Hippocampal formation (tissue), 2 donors: ENCODE measurements around the gene FLT1.

Experiments used
- DNase-seq, 2 donors: peaks; one replicate each; lab custom pipeline; 2025; lab: John Stamatoyannopoulos, UW

FLT1 gene

DNA sequence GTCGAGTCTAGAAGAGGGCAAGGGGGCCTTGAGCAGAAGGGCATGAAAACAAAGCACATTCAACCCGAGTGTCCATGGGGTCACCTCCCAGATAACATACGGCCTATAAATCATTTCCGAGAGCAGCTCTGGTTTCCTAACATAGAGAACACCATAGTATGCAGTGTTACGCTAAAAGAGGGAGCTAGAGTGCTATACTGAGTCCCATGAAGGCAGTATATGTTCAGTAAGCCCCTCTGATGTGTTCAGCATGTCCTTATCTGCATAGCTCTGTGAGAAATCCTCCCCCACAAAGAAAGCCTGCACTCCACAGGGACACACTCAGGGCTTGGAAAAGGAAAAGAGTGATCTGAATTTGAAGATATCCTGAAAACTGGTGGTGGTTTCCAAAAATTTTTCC is 175.4 kb downstream of the FLT1 start:
- no peak for DNase-seq

DNA sequence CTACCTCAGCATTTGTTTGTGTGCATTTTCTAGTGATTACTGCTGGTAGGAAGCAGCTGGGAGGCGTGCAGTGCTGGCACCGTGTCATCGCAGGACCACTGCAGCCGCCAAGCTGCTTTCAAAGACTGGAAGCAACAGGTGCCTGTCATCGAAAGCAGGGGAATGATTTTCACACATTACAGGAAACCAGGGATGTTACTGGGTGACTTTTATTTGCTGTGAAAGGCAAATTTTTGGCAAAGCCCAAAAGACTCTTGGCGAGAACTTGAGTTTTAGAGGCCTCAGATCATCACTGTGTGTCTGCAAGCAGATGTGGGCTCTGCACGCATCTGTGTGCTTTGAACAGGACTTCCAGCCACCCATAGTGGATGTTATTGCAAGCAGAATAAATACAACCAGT is 176.4 kb downstream of the FLT1 start:
- no peak for DNase-seq

DNA sequence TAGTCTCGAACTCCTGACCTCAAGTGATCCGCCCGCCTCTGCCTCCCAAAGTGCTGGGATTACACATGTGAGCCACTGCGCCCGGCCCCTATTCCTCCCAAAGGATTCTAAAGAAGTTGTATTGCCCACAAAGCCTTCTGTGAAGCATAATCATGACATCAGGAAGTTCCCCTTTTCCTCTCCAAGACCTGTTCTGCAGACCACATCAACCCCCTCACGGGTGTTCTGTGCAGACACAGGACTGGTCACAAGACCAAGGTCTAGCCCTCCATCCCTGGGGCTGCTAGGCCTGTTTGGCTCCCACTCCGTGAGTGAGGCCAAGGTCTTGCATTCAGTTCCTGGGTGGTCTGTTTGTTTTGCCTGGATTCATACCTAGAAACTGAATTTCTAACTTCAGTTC is 178.1 kb downstream of the FLT1 start:
- DNase-seq, result no peak

DNA sequence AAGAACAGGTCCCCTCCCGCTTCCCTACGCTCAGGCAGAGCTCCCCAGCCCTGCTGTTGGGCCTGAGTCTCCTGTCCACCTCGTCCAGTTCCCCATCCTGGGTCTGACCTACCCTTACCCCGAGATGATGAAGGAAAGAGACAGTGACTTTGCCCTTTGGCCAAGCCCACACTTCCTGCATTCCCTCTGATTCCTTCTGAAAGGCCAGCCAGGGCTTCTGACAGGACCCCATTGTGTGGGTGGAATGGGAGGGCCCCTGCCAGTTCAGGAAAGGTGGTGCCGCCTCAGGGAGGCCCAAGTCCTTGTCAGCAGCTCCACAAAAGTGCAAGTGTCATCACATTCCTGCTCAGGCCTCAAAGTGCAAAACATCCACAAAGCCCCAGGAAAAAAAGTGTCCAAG is 178.8 kb downstream of the FLT1 start:
- no peak for DNase-seq

DNA sequence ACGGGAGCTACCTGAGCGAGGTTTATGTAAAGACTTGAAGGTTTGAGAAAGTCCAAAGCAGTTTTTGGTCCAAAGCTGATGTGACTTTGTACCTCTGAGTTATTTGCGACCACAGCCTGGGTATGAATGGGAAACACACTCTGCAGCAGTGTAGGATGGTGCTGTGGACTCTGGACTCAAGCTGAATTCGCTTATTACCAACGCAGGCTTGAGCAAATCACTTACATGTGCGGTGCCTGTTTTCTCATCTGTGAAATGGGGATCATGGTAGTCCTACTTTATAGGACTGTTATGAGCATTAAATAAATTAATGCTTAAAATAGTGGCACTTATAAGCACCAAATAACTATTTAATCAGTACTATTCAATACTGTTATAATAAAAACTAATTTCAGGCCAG is 180.0 kb downstream of the FLT1 start:
- DNase-seq, result no peak

DNA sequence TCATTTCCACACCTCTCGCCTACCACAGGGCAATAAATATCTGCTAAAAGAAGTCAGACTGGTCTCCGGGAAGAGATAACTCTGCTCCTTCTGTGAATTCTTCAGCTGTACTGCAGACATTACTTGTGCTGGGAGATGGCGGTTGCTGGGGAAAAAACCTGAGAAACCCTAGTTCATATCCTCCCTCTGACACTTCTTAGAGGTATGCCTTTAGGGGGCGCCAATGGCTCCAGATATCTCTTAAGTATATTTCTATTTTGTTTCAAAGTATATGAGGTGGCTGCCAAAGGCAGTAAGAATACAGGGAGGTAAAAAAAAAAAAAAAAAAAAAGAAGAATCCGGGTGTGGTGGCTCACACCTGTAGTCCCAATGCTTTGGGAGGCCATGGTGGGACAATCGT is 181.3 kb downstream of the FLT1 start:
- DNase-seq, result no peak

DNA sequence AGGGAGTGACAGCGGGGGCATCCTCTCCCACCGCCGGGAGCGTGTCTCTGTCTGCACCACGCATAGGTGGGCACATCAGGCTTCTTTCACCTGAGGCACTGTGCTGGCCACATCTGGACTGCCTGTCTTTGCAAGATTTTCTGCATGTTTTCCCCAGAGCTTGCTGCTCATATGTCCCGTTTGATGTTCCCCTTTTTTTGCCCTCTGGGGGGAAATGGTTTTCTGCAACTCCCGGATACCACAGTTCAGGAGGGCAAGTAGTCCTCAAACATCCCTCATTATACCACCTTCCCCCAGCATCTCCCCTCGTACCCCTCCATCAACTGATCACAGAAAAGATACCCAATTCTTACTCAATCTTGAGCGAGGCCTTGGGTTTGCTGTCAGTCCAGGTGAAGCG is 188.6 kb downstream of the FLT1 start:
- DNase-seq, result no peak

DNA sequence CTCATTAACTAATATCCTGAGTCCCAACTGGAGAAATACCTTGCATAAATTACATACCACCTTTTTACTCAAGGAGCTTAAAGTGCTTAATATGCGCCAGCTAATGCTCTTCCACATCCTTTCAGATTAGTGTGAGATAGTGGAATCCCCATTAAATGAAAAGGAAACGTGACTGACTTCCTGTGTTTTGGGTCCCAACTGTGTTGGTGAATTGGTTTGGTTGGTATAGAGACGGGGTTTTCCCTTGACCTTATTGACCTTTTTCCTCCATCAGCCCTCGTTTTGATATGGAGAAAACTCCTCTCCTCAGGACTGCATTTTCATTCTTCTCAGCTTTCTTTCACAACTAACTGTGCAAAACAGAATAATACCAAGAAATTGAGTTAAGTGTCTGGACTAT is 193.1 kb downstream of the FLT1 start:
- DNase-seq, result no peak

DNA sequence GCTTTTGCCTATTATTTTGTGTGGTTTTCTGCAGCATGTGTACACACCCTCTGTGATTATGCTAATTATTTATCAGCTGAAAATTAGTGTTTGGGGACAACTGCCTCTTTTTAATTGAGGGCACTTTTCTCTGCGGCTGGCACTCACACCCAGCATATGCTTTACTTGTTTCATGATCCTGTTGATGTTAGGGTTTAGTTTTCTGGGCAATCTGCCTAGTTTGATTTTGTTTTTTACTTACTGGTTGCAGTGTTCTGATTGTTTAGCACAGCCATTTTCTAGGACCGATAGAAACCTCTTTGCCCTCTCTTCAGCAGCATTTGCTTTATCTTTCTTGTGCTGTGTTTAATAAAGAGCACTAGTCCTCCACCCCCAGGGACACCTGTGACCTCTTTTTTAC is 195.0 kb downstream of the FLT1 start:
- no peak for DNase-seq

DNA sequence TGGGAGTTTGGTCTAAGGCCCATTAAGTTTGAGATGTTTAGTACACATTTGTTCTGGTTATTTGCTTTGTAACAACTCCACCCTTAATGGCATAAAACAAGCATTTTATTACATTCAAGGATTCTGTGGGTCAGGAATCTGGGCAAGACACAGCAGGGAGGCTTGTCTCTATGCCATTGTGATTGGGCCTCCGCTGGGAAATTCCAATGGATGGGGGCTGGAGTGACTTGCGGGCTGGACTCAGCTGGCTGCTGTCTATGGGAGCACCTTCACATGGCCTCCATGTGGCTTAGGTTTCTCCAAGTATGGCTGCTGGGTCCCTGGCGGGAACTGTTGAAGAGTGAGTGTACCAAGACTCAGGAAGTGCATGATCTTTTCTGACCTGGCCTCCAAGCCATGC is 197.6 kb downstream of the FLT1 start:
- DNase-seq, result no peak

DNA sequence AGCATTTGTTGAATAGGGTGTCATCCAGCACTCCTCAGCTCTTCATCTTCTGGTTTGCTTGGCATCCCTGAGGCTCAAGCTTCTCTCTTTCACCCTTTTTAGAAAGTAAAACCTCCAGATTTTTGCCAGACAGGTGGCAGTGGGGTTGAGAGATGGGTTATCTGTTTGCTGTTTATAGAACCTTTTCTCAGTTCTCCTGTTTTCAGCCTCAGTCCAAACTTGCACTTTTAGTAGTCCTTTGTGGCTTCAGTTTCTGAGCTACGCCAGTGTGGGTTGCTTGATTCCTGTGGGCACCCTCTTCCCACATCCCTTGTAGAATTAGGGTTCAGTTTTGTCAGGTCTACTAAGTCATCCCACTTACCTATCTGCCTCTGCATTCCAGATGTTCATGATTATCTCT is 208.7 kb downstream of the FLT1 start:
- no peak for DNase-seq

DNA sequence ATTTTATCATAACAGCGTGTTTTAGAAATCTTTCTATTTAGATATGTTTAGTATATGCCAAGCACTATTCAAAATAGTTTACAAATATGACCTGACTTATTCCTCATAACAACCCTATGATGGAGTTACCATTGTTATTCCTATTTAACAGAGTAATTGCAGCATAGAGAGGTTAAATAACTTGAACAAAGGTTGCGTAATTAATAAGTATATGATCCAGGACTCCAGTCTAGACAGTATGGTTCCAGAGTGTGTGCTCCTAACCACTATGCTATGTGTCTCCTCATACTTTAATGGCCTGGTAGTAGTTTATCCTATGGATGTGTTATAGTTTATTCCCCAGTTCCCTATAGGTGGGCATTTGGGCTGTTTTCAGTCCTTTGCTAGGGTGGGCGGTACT is 211.3 kb downstream of the FLT1 start:
- DNase-seq, result no peak

DNA sequence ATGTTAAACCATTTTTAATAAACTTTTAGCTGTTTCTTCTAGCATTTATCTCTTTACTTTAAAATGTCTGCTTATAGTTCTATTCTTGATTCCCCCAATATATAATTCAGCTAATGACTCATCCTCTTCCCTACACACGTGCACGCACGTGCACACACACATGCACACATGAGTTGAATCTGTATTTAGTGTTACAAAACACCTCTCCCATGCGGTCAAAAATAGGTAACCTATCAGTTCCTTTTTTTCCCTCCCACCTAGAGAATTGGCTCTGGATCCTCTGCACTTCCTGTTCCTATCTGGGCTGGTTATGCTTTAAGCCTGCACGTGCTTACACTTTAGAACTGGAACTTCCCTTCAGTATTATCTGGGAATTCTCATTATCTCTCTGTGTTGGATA is 212.5 kb downstream of the FLT1 start:
- DNase-seq, result no peak

DNA sequence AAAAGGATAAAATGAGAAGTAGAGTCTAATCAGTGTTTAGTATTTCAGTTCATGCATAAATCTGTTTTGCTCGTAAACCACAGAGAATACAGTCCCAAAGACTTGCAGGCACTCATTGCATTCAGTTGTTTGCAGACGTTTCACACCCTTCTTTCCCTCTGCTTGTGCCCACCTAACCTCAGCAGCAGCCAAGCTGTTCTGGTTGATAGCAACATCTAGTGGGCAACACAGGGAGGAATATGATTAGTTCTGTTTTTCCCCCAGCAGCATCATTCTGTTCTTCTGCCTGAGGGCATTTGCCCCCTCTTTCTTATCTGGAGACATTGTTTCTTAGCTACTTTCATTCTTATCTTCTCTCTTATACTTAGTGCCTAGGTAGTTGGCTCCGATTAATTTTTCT is 221.0 kb downstream of the FLT1 start:
- DNase-seq, result no peak

DNA sequence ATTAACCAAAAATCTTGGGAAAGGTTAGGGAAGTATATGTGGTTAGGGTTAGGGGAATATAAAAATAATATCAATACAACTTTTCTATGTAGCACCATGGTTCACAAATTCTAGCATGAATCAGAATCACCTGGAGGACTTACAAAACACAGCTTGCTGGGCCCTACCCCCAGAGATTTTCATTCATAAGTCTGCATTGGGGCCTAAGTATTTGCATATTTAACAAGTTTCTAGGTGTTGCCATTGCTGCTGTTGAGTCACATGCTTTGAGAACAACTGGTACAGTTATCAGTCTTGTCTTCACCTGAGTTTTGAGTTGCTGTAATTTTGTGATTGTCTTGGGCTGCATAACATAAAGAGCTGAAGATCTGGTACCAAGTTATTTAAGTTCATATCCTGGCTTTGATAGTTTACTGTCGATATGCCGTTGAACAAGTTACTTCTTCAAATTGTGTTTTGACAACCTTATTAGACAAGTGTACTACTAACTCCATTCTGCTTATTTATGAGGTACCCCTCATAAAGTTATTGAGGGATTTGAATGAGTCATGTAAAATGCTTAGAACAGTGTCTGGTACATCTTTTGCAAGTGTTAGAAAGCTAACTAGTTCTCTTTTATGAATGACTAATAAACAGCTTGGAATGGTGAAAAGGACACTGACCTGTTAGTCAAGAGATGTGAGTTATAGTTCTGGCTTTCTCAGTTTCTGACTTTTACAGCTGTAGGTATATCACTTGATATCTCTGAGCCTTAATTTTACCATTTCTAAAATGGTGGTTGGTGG is 223.7 kb downstream of the FLT1 start:
- DNase-seq, result no peak

DNA sequence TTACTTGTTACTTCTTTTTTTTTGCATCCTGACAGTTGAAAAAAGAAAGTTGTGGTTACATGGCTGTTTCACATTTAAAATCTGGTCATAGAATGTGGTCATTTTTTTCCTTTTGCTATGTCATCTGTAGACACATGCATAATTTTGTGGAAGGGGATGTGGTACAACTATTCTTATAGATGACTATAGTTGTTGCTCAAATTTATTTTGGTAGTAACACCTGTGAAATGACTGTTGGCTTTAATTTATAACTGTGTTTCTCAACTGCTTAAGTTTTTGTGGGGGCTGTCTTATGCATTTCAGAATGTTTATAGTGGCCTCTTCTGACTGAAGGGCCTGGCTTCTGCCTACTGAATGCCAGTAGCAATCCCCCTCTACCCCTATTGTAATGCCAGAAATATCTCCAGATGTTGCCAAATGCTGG is 226.1 kb downstream of the FLT1 start:
- no peak for DNase-seq

DNA sequence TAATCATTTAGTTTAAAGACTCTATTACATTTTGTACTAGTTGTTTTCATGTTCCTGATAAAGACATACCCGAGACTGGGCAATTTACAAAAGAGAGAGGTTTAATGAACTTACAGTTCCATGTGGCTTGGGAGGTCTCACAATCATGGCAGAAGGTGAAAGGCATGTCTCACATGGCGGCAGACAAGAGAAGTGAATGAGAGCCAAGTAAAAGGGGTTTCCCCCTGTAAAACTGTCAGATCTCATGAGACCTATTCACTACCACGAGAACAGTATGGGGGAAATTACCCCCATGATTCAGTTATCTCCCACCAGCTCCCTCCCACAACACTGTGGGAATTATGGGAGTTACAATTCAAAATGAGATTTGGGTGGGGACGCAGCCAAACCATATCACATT is 227.4 kb downstream of the FLT1 start:
- DNase-seq, result no peak

DNA sequence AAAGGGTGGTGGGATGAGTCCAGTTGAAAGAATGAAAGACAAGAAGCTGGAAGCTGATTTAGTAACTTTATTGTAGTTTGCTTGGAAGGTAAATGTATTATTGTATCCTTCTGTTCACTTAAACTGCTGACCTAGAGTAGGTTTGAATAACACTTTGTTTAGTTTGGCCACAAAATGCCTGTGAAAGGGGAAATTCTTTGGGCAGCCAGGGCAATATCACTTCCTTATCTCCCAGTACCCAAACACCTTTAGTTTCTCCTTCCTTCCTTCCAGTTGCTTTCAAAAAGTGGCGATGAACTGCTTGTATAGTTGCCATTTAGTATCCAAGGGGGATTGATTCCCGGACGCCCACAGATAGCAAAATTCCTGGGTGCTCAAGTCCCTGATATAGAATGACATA is 236.5 kb downstream of the FLT1 start:
- DNase-seq, result no peak

DNA sequence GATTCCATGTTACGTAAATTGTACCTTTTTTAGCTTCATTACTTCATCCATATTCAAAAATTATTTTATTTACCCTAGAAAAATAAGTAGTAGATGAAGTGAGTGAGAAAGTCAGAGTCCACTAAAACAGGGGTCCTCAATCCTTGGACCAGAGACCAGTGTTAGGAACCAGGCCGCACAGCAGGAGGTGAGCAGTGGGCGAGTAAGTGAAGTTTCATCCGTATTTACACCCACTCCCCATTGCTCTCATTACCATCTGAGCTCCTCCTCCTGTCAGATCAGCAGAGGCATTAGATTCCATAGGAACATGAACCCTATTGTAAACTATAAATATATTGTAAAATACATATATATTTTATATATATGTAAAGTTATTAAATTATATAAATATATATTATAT is 237.6 kb downstream of the FLT1 start:
- no peak for DNase-seq

DNA sequence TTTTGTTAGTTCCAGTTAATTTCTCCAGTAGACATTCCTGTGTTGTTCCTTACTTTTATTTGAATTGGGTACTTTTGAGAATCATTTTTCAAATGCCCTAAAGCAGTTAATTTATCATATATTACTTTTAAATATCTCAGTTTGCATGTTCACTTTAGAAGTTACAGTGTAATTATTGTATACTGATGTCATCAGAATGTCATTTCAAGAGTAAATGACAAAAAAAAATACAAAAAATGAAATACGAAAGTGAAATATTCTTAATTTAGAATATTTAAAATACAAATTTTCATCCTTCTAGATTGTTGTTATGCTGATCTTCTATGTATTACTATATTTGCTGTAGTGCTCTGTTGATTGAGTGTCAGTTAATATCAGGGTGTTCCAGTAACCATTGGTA is 242.4 kb downstream of the FLT1 start:
- DNase-seq, result no peak

DNA sequence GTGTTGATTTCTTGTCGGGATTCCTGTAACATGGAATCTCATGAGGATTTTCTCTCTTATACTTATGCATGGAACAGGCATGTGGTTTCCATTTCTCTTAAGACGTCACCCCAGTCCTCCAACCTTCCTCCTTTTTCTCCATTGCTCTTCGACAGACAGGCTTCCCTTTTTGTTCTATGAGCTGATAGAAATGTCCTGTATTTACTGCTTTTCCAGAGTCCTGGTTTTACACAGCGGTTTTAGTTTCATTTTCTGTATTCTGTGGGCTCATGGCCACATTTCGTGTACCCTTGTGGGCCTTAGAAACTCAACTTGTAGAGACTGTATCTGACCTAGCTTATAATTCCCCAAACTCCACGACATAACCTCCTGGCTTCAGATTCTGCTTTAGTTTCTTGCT is 243.5 kb downstream of the FLT1 start:
- no peak for DNase-seq

DNA sequence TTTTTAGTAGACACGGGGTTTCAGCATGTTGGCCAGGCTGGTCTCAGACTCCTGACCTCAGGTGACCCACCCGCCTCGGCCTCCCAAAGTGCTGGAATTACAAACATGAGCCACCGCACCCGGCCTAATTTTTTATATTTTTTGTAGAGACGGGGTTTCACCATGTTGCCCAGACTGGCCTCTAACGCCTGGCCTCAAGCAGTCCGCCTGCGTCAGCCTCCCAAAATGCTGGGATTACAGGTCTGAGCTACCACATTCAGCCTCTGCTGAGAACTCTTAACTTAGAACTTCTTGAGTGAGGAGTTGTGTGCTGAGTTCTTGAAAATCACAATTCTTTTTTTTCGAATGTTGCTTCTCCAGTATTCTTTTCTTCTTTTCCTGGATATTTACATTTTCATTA is 244.4 kb downstream of the FLT1 start:
- DNase-seq, result no peak
